DMS153 (cell line): ENCODE results near the gene OSBPL9.
A peak's percentile ranks its signal among the peaks of the same experiment; 100 is the strongest.
"Not testable (repeated sequence)": the region's sequence is repeated elsewhere in the genome, so short reads cannot be mapped to it uniquely, and the experiment has no call there.

Experiments used
- DNase-seq: peaks from one replicate; lab custom pipeline; 2025; lab: John Stamatoyannopoulos, UW

The OSBPL9 gene

GRCh38 chr1:51664421-51665240, 47.7 kb downstream of the OSBPL9 start:
- no peak for DNase-seq

GRCh38 chr1:51666478-51666877, 49.6 kb downstream of the OSBPL9 start:
- no peak for DNase-seq

GRCh38 chr1:51667561-51667960, 50.7 kb downstream of the OSBPL9 start:
- no peak for DNase-seq

- DNase-seq: peak; percentile 40
These were observed 52.4 kb downstream of the OSBPL9 start for GRCh38 chr1:51669272-51669671.

GRCh38 chr1:51669816-51670215, 52.9 kb downstream of the OSBPL9 start:
- no peak for DNase-seq

- no peak for DNase-seq
These were observed 54.8 kb downstream of the OSBPL9 start for GRCh38 chr1:51671527-51672325.

- no peak for DNase-seq
These were observed 56.4 kb downstream of the OSBPL9 start for GRCh38 chr1:51673279-51673678.

- DNase-seq: no peak
These were observed 58.4 kb downstream of the OSBPL9 start for GRCh38 chr1:51675177-51675780.

- DNase-seq: no peak
These were observed 62.5 kb downstream of the OSBPL9 start for GRCh38 chr1:51679435-51679834.

GRCh38 chr1:51684776-51685175, 67.9 kb downstream of the OSBPL9 start:
- no peak for DNase-seq

GRCh38 chr1:51686450-51686849, 69.6 kb downstream of the OSBPL9 start:
- no peak for DNase-seq

- no peak for DNase-seq
These were observed 72.2 kb downstream of the OSBPL9 start for GRCh38 chr1:51689075-51689440.

GRCh38 chr1:51689643-51690042, 72.8 kb downstream of the OSBPL9 start:
- DNase-seq: no peak

- peak; percentile 80 for DNase-seq
These were observed 73.5 kb downstream of the OSBPL9 start for GRCh38 chr1:51690285-51690961.

GRCh38 chr1:51691920-51692319, 75.0 kb downstream of the OSBPL9 start:
- no peak for DNase-seq

GRCh38 chr1:51693419-51694155, 76.7 kb downstream of the OSBPL9 start:
- no peak for DNase-seq

GRCh38 chr1:51697166-51697565, 80.3 kb downstream of the OSBPL9 start:
- no peak for DNase-seq

- no peak for DNase-seq
These were observed 82.5 kb downstream of the OSBPL9 start for GRCh38 chr1:51699391-51699790.

- DNase-seq: not testable (repeated sequence)
These were observed 84.9 kb downstream of the OSBPL9 start for GRCh38 chr1:51701782-51702181.

GRCh38 chr1:51702220-51702619, 85.3 kb downstream of the OSBPL9 start:
- not testable (repeated sequence) for DNase-seq

GRCh38 chr1:51705035-51705434, 88.1 kb downstream of the OSBPL9 start:
- DNase-seq: no peak
